ENCODE data around the gene LAPTM5.
A peak's percentile ranks its signal among the peaks of the same experiment; 100 is the strongest.

LAPTM5 gene

GRCh38 chr1:30787266-30787665, 29.7 kb upstream of the LAPTM5 start:
- no peak for DNase-seq (ENCODE audit: low read depth in 1 of 2, low spot score in 1 of 2)

- no peak for DNase-seq (ENCODE audit: low read depth in 1 of 2, low spot score in 1 of 2)
These were observed 28.9 kb upstream of the LAPTM5 start for GRCh38 chr1:30786264-30786991.

- DNase-seq (ENCODE audit: low read depth in 1 of 2, low spot score in 1 of 2) = no peak
These were observed 28.1 kb upstream of the LAPTM5 start for GRCh38 chr1:30785714-30786113.

DNA sequence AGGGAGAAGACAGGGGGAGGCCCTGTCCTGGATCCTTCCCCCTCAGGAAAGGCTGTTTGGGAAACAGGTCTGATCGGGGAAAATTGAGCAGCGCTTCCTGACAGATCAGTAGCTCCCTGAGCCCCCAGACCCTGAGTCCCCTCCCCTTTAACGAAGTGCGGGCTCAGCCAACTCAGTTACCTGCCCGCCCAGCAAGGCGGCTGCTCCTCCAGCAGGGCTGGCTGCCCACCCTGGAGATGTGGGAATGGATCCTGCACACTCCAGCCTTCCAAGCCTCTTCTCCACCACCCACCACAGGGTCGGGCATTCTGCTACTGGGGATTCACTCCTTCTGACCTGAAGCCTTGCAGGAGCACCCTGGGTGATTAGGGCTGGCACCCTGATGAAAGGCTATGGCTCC, 27.6 kb upstream of the LAPTM5 start:
- no peak for DNase-seq (ENCODE audit: low read depth in 1 of 2, low spot score in 1 of 2)

GRCh38 chr1:30783256-30783915, 25.8 kb upstream of the LAPTM5 start:
- no peak for DNase-seq (ENCODE audit: low read depth in 1 of 2, low spot score in 1 of 2)

DNA sequence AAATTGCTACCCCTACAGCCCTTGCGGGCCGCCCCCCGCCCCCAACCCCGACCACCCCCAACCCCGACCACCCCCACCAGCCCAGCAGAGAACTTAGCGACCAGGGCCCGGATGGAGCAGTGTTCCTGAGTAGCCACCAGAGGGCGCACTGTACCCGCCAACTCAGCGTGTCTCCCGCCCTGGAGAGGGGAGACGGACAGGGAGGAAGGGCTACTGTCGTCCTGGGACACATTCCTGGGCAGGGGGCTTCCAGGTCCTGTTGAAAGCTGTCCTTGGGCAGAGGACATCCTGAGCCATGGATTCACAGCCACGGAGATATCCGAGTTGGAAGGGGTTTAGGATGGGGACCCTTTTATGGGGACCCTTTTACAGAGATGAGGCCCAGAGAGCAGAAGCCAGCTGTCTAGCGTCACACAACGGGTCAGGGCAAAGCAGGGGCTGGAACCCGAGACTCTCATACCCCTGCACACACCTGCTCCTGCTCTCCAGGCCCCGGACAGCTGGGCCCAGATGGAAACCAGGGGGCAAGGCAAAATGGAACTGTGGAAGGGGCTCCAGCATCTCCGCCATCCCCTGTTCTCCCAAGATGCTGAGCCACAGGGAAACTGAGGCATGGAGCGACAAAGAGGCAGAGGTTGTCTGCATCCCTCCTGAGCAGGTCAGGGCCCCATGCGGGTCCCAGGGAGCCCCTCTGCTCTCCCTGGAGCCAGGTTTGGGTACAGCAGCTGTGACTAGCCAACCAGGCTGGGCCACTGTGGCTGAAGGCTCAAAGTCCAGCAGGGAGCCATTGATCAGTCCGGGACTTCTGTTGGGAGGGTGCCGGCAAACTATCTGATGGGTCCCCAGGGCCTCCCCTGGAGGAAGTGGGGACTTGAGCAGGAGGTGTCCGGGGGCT, 25.0 kb upstream of the LAPTM5 start:
- DNase-seq (ENCODE audit: low read depth in 1 of 2, low spot score in 1 of 2) = peak; percentile 52 to 62

- no peak for DNase-seq (ENCODE audit: low read depth in 1 of 2, low spot score in 1 of 2)
These were observed 24.3 kb upstream of the LAPTM5 start for GRCh38 chr1:30781906-30782305.

DNA sequence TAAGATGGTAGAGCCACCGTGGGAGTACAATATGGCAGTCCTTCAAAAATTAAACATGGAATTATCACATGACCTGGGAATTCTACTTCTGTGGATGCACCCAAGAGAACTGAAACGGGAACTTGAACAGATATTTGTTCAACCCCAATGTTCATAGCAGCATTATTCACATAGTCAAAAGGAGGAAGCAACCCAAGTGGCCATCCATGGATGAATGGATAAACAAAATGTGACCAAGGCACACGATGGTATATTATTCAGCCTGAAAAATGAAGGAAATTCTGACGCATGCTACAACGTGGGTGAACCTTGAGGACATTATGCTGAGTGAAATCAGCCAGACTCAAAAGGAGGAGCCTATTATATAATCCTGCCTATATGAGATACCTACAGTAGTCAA, 22.8 kb upstream of the LAPTM5 start:
- DNase-seq (ENCODE audit: low read depth in 1 of 2, low spot score in 1 of 2) = no peak

GRCh38 chr1:30779294-30780071, 21.9 kb upstream of the LAPTM5 start:
- DNase-seq (ENCODE audit: low read depth in 1 of 2, low spot score in 1 of 2) = peak; percentile 87 to 98

- no peak for DNase-seq (ENCODE audit: low read depth in 1 of 2, low spot score in 1 of 2)
These were observed 21.4 kb upstream of the LAPTM5 start for GRCh38 chr1:30778979-30779293.

DNA sequence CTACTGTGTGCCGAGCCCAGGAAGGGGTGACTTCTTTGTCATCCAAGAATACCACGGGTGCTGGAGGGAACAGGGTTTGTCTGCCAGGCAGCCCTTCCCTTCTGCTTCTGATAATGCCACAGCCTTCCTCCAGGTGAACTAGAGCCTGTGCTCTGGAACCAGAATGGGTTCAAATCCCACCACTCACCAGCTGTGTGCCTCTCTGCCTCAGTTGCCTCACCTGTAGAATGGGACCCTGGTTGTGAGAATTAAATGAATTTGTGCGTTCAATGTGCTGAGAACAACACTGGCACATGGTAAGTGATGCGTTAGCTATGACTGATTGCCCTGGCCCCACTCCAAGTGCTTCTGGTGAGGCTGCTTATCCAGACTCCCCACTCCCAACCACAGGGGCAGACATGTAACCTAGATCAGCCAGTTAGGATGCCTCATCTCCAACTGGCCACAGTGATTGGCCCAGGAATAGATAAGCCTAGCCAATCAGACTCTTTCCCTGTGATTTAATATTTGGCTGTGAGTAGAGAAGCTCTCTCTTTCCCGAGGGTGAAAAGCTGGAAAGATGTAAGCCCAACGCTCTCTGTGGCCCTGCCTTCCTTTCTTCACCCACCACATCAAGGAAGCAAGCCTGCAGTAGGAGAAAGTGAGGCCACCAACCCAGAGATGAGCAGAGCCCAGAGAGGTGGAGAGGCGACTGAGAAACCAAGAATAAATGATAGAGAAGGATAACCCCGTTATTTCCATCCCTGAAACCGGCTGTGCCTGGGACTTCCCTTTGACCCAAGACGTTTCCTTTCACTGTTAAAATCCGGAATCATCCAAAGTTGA, 20.8 kb upstream of the LAPTM5 start:
- DNase-seq (ENCODE audit: low read depth in 1 of 2, low spot score in 1 of 2) = no peak

DNA sequence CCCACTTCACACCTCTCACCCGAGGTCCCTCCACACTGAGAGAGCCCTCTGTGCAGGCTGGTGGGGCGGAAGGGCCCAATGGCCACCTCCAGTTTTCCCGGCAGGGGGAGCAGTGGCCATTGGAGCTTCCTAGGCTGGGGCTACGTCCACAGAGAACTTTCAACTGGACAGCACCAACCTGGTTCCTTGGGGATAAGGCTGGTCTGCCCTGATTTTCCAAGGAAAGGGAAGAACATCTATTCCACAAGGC, 20.3 kb upstream of the LAPTM5 start:
- DNase-seq (ENCODE audit: low read depth in 1 of 2, low spot score in 1 of 2) = no peak

DNA sequence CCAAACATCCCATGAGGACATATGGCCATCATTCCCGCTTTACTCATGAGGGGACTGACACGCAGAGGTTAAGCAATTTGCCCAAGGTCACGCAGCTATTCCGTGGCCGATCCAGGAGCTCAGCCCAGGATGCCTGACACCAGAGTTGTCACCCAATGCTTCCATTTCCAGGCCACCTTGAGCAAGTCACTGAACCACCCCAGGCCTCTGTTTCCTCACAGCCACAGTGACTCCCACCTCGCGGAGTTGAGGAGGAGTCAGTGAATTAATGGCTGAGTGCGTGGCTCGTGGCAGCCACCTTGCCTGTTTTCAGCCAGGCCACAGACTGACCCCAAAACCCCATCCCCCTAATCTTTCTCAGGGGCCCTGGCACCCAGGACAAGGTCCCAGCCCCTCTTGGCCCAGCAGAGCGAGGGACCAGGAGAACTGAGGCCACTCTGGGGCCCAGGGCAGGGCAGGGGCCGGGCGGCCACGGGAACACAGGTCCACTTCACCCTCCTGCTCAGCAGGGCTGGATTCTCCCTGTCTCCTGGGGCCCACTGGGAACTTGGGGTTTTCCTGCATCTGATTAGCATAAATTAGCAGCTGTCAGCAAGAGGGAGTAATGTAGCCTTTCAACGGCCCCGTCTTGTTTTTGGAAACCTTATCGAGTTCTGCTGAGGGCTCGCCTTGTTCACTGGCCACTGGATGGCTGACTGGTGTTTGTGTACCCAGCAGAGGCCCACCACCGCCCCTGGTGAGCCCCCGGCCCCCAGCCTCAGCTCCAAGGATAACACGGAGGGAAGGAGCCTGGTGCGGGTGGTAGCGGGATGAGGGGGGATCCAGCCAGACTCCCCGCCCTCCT, 19.7 kb upstream of the LAPTM5 start:
- DNase-seq (ENCODE audit: low read depth in 1 of 2, low spot score in 1 of 2) = no peak

- DNase-seq (ENCODE audit: low read depth in 1 of 2, low spot score in 1 of 2) = no peak
These were observed 18.8 kb upstream of the LAPTM5 start for GRCh38 chr1:30776097-30777059.

GRCh38 chr1:30775433-30775975, 17.9 kb upstream of the LAPTM5 start:
- DNase-seq (ENCODE audit: low read depth in 1 of 2, low spot score in 1 of 2) = no peak

- DNase-seq (ENCODE audit: low read depth in 1 of 2, low spot score in 1 of 2) = no peak
These were observed 17.2 kb upstream of the LAPTM5 start for GRCh38 chr1:30774550-30775432.

DNA sequence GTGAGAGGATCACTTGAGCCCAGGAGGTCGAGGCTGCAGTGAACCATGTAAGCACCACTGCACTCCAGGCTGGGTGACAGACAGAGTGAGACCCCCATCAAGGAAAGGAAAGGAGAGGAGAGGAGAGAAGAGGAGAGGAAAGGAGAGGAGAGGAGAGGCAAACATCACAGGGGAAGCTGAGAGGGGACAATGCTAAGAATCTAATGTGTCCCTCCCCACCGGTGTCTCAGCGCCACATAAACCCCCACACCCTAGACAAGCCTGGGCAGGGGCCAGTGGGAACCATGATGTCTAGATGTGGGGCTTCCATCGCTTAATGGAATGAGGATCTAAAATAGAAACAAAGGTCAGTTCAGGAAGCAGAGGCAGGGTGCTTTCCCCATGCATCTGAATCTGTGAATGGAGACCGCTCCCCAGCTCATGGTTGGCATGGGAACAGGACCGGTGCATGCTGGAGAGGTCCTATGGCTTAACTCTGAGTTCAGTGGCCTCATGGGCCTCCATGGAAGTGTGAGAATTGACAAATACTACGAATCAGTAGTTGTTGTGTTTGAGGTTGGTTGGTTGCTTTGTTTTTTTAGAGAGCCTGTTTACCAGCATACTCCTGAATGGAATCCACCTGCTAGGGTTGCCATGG, 16.3 kb upstream of the LAPTM5 start:
- no peak for DNase-seq (ENCODE audit: low read depth in 1 of 2, low spot score in 1 of 2)
